AG04449 (cell line): ENCODE data around the gene SPECC1.
"Not testable (repeated sequence)": the region's sequence is repeated elsewhere in the genome, so short reads cannot be mapped to it uniquely, and the experiment has no call there.

Source experiments
- CTCF ChIA-PET: fragments of 350-600 bp; formaldehyde crosslinking; extraction: SDS; loops from one replicate; lab custom pipeline; 2021; ENCODE audit warnings: antibody characterized with exemption; lab: Yijun Ruan, JAX
- POLR2A ChIA-PET: fragments of 400-600, 350-600 bp; formaldehyde crosslinking; extraction: SDS; loops from one replicate; lab custom pipeline; 2020; ENCODE audit warnings: antibody characterized with exemption, inconsistent platforms; lab: Yijun Ruan, JAX
- DNase-seq: peaks from one replicate; pipeline ENCODE4 v3.0.0-alpha.2; 2010; ENCODE audit warnings: low read depth, low spot score
- H3K4me3 ChIP-seq: 2 replicates; pipeline ENCODE4 v1.5.1; 2011; ENCODE audit warnings: low read depth, mild to moderate bottlenecking, control low read depth, low read length
- CTCF ChIP-seq: IDR thresholded peaks from one replicate; pipeline ENCODE4 v1.5.1; 2011; ENCODE audit warnings: mild to moderate bottlenecking, moderate library complexity, low read length, control low read depth, inconsistent platforms; ENCODE audit not compliant: insufficient read depth; ENCODE audit errors: missing control alignments

The SPECC1 gene

GRCh38 chr17:20095336-20096080 is 86.3 kb downstream of the SPECC1 start:
- POLR2A ChIA-PET: no interaction called here
- peak; percentile 15 for TF ChIP-seq CTCF

GRCh38 chr17:20096430-20096829 is 87.3 kb downstream of the SPECC1 start:
- POLR2A ChIA-PET: no interaction called here
- no peak for DNase-seq
- TF ChIP-seq CTCF: no peak
- H3K4me3 ChIP-seq: no peak overlapping the region
- CTCF ChIA-PET: interaction anchor here (1.7 kb wide), 1 partner anchor 104 kb away, joined by 8 read pairs; no protein-coding TSS in a partner anchor

More at GRCh38 chr17:20095336-20096080, 86.3 kb downstream of the SPECC1 start:
- CTCF ChIA-PET: interaction anchor here (0.9 to 1.7 kb wide), 2 partner anchors 21 to 103 kb away, joined by 3 to 8 read pairs; no protein-coding TSS in a partner anchor
- no peak for DNase-seq
- no peak overlapping the region for H3K4me3 ChIP-seq

GRCh38 chr17:20097330-20097729 is 88.2 kb downstream of the SPECC1 start:
- H3K4me3 ChIP-seq: no peak overlapping the region
- TF ChIP-seq CTCF: no peak
- ChIA-PET CTCF (interaction anchor here (1.0 kb wide), 1 partner anchor 105 kb away, joined by 3 read pairs; no protein-coding TSS in a partner anchor), POLR2A (no interaction called here)
- DNase-seq: no peak

- ChIA-PET POLR2A (no interaction called here), CTCF (no interaction called here)
- DNase-seq: no peak
- no peak overlapping the region for H3K4me3 ChIP-seq
- no peak for TF ChIP-seq CTCF
Measured at GRCh38 chr17:20098314-20098713, 89.2 kb downstream of the SPECC1 start.

- H3K4me3 ChIP-seq, CTCF ChIA-PET, DNase-seq, POLR2A ChIA-PET: not testable (repeated sequence)
Measured at GRCh38 chr17:20100806-20101205, 91.6 kb downstream of the SPECC1 start.

GRCh38 chr17:20103454-20104446 is 94.6 kb downstream of the SPECC1 start:
- H3K4me3 ChIP-seq: no peak overlapping the region
- ChIA-PET POLR2A (no interaction called here), CTCF (interaction anchor here (1.2 kb wide), 1 partner anchor 18 kb away, joined by 3 read pairs; no protein-coding TSS in a partner anchor)
- no peak for DNase-seq
- no peak for TF ChIP-seq CTCF
